ENCODE measurements around the gene SLC10A7. TPM values are rescaled to one million over a fixed set of nuclear protein-coding genes. Genes with fewer than 3 reads are reported as not detected.

Gene SLC10A7
- total RNA-seq, 4 donors from 2014 or later, result 7.4 to 34.5 (median 17.1) TPM

- Histone ChIP-seq H3K9me3 (no peaks in the 10 kb centered on the region), H3K27me3 (no peaks in the 10 kb centered on the region), H3K27ac (no peak overlapping the region), H3K4me3 (no peak overlapping the region), H3K4me1 (no peaks in the 10 kb centered on the region), H3K36me3 (no peaks in the 10 kb centered on the region)
- intact Hi-C loops (cut with DNase I; ENCODE audit: low total_unique reads), result no loop called here
- TF ChIP-seq, protein P1, sequence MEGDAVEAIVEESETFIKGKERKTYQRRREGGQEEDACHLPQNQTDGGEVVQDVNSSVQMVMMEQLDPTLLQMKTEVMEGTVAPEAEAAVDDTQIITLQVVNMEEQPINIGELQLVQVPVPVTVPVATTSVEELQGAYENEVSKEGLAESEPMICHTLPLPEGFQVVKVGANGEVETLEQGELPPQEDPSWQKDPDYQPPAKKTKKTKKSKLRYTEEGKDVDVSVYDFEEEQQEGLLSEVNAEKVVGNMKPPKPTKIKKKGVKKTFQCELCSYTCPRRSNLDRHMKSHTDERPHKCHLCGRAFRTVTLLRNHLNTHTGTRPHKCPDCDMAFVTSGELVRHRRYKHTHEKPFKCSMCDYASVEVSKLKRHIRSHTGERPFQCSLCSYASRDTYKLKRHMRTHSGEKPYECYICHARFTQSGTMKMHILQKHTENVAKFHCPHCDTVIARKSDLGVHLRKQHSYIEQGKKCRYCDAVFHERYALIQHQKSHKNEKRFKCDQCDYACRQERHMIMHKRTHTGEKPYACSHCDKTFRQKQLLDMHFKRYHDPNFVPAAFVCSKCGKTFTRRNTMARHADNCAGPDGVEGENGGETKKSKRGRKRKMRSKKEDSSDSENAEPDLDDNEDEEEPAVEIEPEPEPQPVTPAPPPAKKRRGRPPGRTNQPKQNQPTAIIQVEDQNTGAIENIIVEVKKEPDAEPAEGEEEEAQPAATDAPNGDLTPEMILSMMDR (IDR thresholded peaks at IDR 0.05), result no peak
- no peak for TF ChIP-seq POLR2A (IDR thresholded peaks at IDR 0.05)
- no peak for DNase-seq
Measured at GRCh38 chr4:146236216-146236615, 285.5 kb downstream of the SLC10A7 start.

- intact Hi-C loops (cut with DNase I; ENCODE audit: low total_unique reads), result no loop called here
- H3K27me3 ChIP-seq, result no peaks in the 10 kb centered on the region
- no peak overlapping the region for H3K27ac ChIP-seq
- no peak overlapping the region for H3K4me3 ChIP-seq
- DNase-seq, result no peak
- H3K36me3 ChIP-seq, result no peaks in the 10 kb centered on the region
- TF ChIP-seq POLR2A (IDR thresholded peaks at IDR 0.05), result no peak
- no peaks in the 10 kb centered on the region for H3K9me3 ChIP-seq
- no peaks in the 10 kb centered on the region for H3K4me1 ChIP-seq
Measured at GRCh38 chr4:146235654-146236177, 286.0 kb downstream of the SLC10A7 start.

GRCh38 chr4:146232131-146232722 lies 289.5 kb downstream of the SLC10A7 start:
- intact Hi-C loops (cut with DNase I; ENCODE audit: low total_unique reads), result no loop called here
- Histone ChIP-seq H3K4me1 (no peaks in the 10 kb centered on the region), H3K27me3 (no peaks in the 10 kb centered on the region)

DNA sequence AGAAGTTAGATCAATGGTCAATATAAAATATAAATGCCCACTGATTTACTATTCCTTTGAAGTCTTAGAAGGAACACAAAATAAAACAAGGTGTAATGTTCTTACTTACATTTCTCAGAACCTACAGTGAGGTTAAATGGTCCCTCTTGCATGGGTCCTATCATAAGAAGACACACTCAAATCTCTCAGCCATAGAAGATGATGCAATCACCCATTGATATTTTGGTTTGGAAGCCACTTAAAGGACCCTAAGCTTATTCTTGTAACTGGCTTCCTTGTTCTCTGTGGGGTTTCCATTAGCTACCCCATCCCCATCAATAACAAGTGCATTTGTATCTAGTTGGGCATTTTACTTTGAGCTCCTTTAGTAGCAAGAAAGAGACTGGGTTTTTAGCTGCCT lies 292.3 kb downstream of the SLC10A7 start:
- no peak for DNase-seq
- Histone ChIP-seq H3K4me3 (no peak overlapping the region), H3K27me3 (no peaks in the 10 kb centered on the region), H3K9me3 (no peaks in the 10 kb centered on the region), H3K4me1 (no peaks in the 10 kb centered on the region), H3K27ac (no peak overlapping the region), H3K36me3 (no peaks in the 10 kb centered on the region)
- no peak for TF ChIP-seq POLR2A (IDR thresholded peaks at IDR 0.05)
- TF ChIP-seq, protein P1 (IDR thresholded peaks at IDR 0.05), result no peak
- intact Hi-C loops (cut with DNase I; ENCODE audit: low total_unique reads), result no loop called here

More at GRCh38 chr4:146232131-146232722, 289.5 kb downstream of the SLC10A7 start:
- Histone ChIP-seq H3K4me3 (no peak overlapping the region), H3K27ac (no peak overlapping the region), H3K9me3 (no peaks in the 10 kb centered on the region), H3K36me3 (no peaks in the 10 kb centered on the region)
- TF ChIP-seq, protein P1 (IDR thresholded peaks at IDR 0.05), result no peak
- TF ChIP-seq POLR2A (IDR thresholded peaks at IDR 0.05), result no peak
- no peak for DNase-seq

- Histone ChIP-seq H3K9me3 (no peaks in the 10 kb centered on the region), H3K27me3 (no peaks in the 10 kb centered on the region), H3K27ac (no peak overlapping the region), H3K4me1 (no peaks in the 10 kb centered on the region), H3K36me3 (no peaks in the 10 kb centered on the region), H3K4me3 (no peak overlapping the region)
- DNase-seq, result no peak
- TF ChIP-seq, protein P1 (IDR thresholded peaks at IDR 0.05), result no peak
- TF ChIP-seq POLR2A (IDR thresholded peaks at IDR 0.05), result no peak
- intact Hi-C loops (cut with DNase I; ENCODE audit: low total_unique reads), result no loop called here
Measured at GRCh38 chr4:146224326-146224966, 297.3 kb downstream of the SLC10A7 start.

Measured in uterus (tissue), 4 donors.